ENCODE measurements around the gene ZFP90. TPM values are rescaled to one million over a fixed set of nuclear protein-coding genes. Genes with fewer than 3 reads are reported as not detected.

ZFP90 gene
- total RNA-seq, 1 donor from 2014 or later = 24.0 TPM

DNA sequence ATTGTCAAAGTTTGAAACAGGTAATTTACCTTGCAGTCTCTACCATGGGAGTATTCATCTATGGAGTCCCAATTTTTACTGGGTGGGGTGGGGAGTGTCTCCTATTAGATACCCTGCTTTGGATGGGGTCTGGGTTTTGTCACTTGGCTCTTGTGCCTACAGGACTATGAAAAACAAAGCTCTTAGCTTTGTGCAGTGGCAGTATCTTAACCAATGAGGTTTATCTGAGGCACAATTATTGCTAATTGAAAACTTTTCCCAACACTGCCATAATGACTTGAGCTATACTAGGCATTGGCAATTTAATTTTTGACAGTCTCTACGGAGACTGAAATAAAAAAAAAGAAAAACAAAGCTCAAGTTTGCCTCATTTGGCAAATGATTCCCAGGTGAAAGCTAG lies 3.8 kb upstream of the ZFP90 start:
- peaks cover 6% of the 10 kb centered on the region for H3K4me1 Mint-ChIP-seq (ENCODE audit: low read depth, unreplicated experiment)
- no peaks in the 10 kb centered on the region for H3K27me3 ChIP-seq (ENCODE audit: insufficient read depth, low read length)
- H3K4me3 ChIP-seq (ENCODE audit: insufficient read depth, low read depth, low read length) = no peak overlapping the region
- no peak overlapping the region for H3K4me2 ChIP-seq (ENCODE audit: low read length)
- H3K9me3 ChIP-seq (ENCODE audit: insufficient read depth, low read depth, low read length) = no peaks in the 10 kb centered on the region
- peaks cover 9% of the 10 kb centered on the region for H3K4me1 ChIP-seq (ENCODE audit: insufficient read depth, low read length)
- no peaks in the 10 kb centered on the region for H4K20me1 ChIP-seq (ENCODE audit: insufficient read depth, low read length)
- H3K4me3 Mint-ChIP-seq (ENCODE audit: unreplicated experiment) = no peak overlapping the region
- peaks cover 10% of the 10 kb centered on the region for H3K27me3 Mint-ChIP-seq (ENCODE audit: low read depth, unreplicated experiment)
- TF ChIP-seq, protein P1, sequence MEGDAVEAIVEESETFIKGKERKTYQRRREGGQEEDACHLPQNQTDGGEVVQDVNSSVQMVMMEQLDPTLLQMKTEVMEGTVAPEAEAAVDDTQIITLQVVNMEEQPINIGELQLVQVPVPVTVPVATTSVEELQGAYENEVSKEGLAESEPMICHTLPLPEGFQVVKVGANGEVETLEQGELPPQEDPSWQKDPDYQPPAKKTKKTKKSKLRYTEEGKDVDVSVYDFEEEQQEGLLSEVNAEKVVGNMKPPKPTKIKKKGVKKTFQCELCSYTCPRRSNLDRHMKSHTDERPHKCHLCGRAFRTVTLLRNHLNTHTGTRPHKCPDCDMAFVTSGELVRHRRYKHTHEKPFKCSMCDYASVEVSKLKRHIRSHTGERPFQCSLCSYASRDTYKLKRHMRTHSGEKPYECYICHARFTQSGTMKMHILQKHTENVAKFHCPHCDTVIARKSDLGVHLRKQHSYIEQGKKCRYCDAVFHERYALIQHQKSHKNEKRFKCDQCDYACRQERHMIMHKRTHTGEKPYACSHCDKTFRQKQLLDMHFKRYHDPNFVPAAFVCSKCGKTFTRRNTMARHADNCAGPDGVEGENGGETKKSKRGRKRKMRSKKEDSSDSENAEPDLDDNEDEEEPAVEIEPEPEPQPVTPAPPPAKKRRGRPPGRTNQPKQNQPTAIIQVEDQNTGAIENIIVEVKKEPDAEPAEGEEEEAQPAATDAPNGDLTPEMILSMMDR (IDR thresholded peaks at IDR 0.05; ENCODE audit: insufficient read depth, low read depth, low read length) = no peak
- no peak for TF ChIP-seq EZH2 (IDR thresholded peaks at IDR 0.05; ENCODE audit: insufficient read depth, low read length)
- DNase-seq (ENCODE audit: low read depth) (no peak), FAIRE-seq (no peak)
- no peak overlapping the region for H3K27ac Mint-ChIP-seq (ENCODE audit: unreplicated experiment)
- H3K27ac ChIP-seq (ENCODE audit: low read depth, low read length) = no peak overlapping the region
- no peak overlapping the region for H2AFZ ChIP-seq (ENCODE audit: low read depth, low read length)
- H3K79me2 ChIP-seq (ENCODE audit: insufficient read depth, low read length) = peaks cover 6% of the 10 kb centered on the region
- peaks cover 10% of the 10 kb centered on the region for H3K9me3 Mint-ChIP-seq (ENCODE audit: unreplicated experiment)
- H3K36me3 ChIP-seq (ENCODE audit: insufficient read depth, low read length) = no peaks in the 10 kb centered on the region
- H3K36me3 Mint-ChIP-seq (ENCODE audit: low read depth, unreplicated experiment) = peaks cover 12% of the 10 kb centered on the region
- H3K9ac ChIP-seq (ENCODE audit: low read length) = no peak overlapping the region

DNA sequence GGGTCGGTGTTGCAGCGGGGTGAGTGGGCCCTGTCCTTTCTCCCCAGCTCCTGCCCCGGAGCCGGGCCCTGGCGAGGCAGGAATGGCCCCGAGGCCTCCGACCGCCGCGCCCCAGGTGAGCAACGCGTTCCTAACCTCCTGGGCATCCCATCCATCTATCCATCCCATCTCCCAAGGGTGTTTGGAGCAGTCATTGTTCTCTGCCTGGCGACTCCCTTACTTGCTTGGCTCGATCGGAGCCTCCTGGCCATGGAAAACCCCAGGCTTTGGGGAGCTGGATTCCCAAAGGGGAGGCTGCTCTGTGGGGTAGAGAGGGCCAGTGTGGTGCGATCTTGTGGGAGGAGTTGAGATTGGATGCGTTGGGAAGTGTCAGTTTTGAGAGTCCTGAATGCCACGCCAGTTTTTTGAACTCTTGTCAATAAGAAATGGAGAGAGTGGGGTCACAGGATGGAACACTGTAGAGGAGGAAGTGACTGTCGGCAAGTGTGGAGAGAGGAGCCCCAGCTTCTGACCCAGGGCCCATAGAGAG lies 684 bp downstream of the ZFP90 start:
- Histone ChIP-seq H3K4me3 (ENCODE audit: insufficient read depth, low read depth, low read length) (peak overlapping the region; percentile 85), H3K36me3 (ENCODE audit: insufficient read depth, low read length) (peaks cover 2% of the 10 kb centered on the region), H3K4me2 (ENCODE audit: low read length) (peak overlapping the region; percentile 100), H3K9me3 (ENCODE audit: insufficient read depth, low read depth, low read length) (no peaks in the 10 kb centered on the region), H3K79me2 (ENCODE audit: insufficient read depth, low read length) (peaks cover 19% of the 10 kb centered on the region), H3K27ac (ENCODE audit: low read depth, low read length) (no peak overlapping the region), H2AFZ (ENCODE audit: low read depth, low read length) (peak overlapping the region; percentile 76), H3K27me3 (ENCODE audit: insufficient read depth, low read length) (no peaks in the 10 kb centered on the region), H3K9ac (ENCODE audit: low read length) (peak overlapping the region; percentile 87), H4K20me1 (ENCODE audit: insufficient read depth, low read length) (peaks cover 3% of the 10 kb centered on the region), H3K4me1 (ENCODE audit: insufficient read depth, low read length) (peaks cover 9% of the 10 kb centered on the region)
- peaks cover 11% of the 10 kb centered on the region for H3K9me3 Mint-ChIP-seq (ENCODE audit: unreplicated experiment)
- TF ChIP-seq, protein P1 (IDR thresholded peaks at IDR 0.05; ENCODE audit: insufficient read depth, low read depth, low read length) = no peak
- TF ChIP-seq EZH2 (IDR thresholded peaks at IDR 0.05; ENCODE audit: insufficient read depth, low read length) = no peak
- H3K4me1 Mint-ChIP-seq (ENCODE audit: low read depth, unreplicated experiment) = peaks cover 7% of the 10 kb centered on the region
- no peak for DNase-seq (ENCODE audit: low read depth)
- peak overlapping the region; percentile 94 for H3K4me3 Mint-ChIP-seq (ENCODE audit: unreplicated experiment)
- no peak for FAIRE-seq
- peaks cover 38% of the 10 kb centered on the region for H3K36me3 Mint-ChIP-seq (ENCODE audit: low read depth, unreplicated experiment)
- H3K27me3 Mint-ChIP-seq (ENCODE audit: low read depth, unreplicated experiment) = peaks cover 3% of the 10 kb centered on the region
- H3K27ac Mint-ChIP-seq (ENCODE audit: unreplicated experiment) = peak overlapping the region; percentile 67

DNA sequence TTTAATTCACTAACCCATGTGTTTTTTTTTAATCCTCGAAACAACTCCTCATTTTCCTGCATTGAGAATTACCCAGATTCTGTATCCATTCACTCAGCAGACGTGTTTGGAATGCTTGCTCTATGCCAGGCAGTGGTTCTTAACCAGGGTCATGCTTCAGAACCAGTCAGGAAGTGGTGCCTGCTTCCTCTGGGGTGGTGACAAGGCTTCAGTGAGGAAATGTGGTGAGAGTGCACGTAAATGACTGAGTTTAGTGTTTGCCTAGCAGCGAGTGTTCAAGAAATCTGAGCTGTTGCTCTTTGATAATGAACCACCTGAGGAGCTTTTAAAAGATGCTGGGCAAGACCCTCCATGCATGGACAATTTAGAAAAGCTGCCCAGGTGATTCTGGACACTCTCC lies 9.9 kb downstream of the ZFP90 start:
- DNase-seq (ENCODE audit: low read depth) (no peak), FAIRE-seq (no peak)
- Mint-ChIP-seq H3K9me3 (ENCODE audit: unreplicated experiment) (peaks cover 63% of the 10 kb centered on the region), H3K4me3 (ENCODE audit: unreplicated experiment) (no peak overlapping the region), H3K27ac (ENCODE audit: unreplicated experiment) (no peak overlapping the region), H3K36me3 (ENCODE audit: low read depth, unreplicated experiment) (peaks cover 74% of the 10 kb centered on the region), H3K27me3 (ENCODE audit: low read depth, unreplicated experiment) (no peaks in the 10 kb centered on the region), H3K4me1 (ENCODE audit: low read depth, unreplicated experiment) (no peaks in the 10 kb centered on the region)
- peaks cover 12% of the 10 kb centered on the region for H3K79me2 ChIP-seq (ENCODE audit: insufficient read depth, low read length)
- no peak overlapping the region for H2AFZ ChIP-seq (ENCODE audit: low read depth, low read length)
- H3K4me2 ChIP-seq (ENCODE audit: low read length) = no peak overlapping the region
- peaks cover 16% of the 10 kb centered on the region for H3K9me3 ChIP-seq (ENCODE audit: insufficient read depth, low read depth, low read length)
- TF ChIP-seq, protein P1 (IDR thresholded peaks at IDR 0.05; ENCODE audit: insufficient read depth, low read depth, low read length) = no peak
- TF ChIP-seq EZH2 (IDR thresholded peaks at IDR 0.05; ENCODE audit: insufficient read depth, low read length) = no peak
- no peak overlapping the region for H3K4me3 ChIP-seq (ENCODE audit: insufficient read depth, low read depth, low read length)
- no peak overlapping the region for H3K9ac ChIP-seq (ENCODE audit: low read length)
- H3K27ac ChIP-seq (ENCODE audit: low read depth, low read length) = no peak overlapping the region
- no peaks in the 10 kb centered on the region for H3K27me3 ChIP-seq (ENCODE audit: insufficient read depth, low read length)
- H4K20me1 ChIP-seq (ENCODE audit: insufficient read depth, low read length) = peaks cover 3% of the 10 kb centered on the region
- H3K4me1 ChIP-seq (ENCODE audit: insufficient read depth, low read length) = no peaks in the 10 kb centered on the region
- peaks cover 20% of the 10 kb centered on the region for H3K36me3 ChIP-seq (ENCODE audit: insufficient read depth, low read length)
